IPS-18a (cell line): ENCODE data around the gene FAM151B.
"Not testable (repeated sequence)": the region's sequence is repeated elsewhere in the genome, so short reads cannot be mapped to it uniquely, and the experiment has no call there.

ENCODE experiments used
- H3K27ac ChIP-seq: one replicate; pipeline ENCODE4 v1.5.1; 2013; ENCODE audit warnings: low read length
- H3K27me3 ChIP-seq: one replicate; pipeline ENCODE4 v1.6.1; 2013; ENCODE audit warnings: mild to moderate bottlenecking, low read length; ENCODE audit not compliant: control insufficient read depth, insufficient read depth
- H3K36me3 ChIP-seq: one replicate; pipeline ENCODE4 v1.6.1; 2013; ENCODE audit warnings: low read depth, low read length; ENCODE audit not compliant: control insufficient read depth
- H3K4me1 ChIP-seq: one replicate; pipeline ENCODE4 v1.6.1; 2013; ENCODE audit warnings: low read depth, low read length; ENCODE audit not compliant: control insufficient read depth
- H3K4me3 ChIP-seq: one replicate; pipeline ENCODE4 v1.5.1; 2013; ENCODE audit warnings: low read length
- H3K9ac ChIP-seq: one replicate; pipeline ENCODE4 v1.6.1; 2013; ENCODE audit warnings: mild to moderate bottlenecking, low read length, moderate library complexity
- H3K9me3 ChIP-seq: one replicate; pipeline ENCODE4 v1.6.1; 2013; ENCODE audit warnings: low read depth, low read length; ENCODE audit not compliant: control insufficient read depth

The FAM151B gene, protein sequence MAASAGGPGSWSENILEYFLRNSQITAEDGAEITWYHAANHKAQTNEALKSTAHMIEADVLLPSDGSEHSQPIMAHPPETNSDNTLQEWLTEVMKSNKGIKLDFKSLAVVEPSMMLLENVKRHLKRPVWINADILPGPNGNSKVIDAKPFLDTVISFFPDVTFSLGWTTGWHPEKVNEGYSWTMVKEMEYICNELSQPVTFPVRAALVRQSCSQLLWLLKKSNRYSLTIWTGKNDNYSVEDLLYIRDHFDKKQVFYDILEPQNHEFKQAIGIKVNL

DNA sequence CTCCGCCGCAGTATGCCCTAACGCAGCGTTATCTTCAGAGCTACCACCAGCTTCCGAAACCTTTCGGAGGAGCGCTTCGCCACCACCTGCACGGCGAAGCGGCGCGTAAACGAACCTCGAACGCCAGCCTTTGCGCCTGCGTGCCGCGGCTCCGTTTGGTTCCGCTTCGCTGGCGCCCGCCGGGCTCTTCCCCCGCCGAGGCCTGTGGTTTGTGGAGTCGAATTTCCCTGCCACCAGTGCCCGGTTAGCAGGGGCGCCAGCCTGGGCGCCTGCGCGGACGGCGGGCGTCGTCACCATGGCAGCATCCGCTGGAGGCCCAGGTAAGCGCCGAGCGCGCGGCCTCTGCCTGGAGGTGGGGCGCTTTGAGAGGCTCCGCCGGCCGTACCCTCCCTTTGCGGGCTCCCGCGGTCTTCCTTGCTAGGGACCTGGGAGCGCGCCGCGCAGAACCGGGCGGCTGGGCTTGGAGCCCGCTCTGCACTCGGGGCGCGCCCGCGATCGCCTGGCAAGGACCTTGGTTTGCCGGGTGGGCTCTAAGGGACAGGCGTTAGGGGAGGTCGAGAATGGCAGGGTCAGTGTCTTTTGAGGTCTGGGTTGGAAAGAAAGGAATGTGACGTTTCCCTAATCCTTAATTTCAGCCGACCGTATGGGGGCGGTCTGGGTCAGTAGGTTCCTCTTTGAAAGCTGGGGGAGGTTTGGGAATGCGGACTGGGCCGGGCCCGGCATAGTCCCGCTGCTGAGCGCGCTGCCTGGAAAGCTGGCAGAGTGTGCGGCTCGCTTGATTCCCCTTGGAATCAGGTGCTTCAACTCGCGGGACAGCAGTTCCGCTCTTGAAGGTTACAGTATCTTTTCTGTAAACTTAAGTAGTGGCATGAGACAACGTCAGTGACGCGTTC lies at the start of gene FAM151B:
Gene FAM151B (plus strand): TSS at position 272 of the 893 bp plus-strand sequence. CDS start 24 bp downstream, at position 296.
- no peak within 1 kb of the TSS for H3K27ac ChIP-seq
- H3K9ac ChIP-seq = peak within 1 kb of the TSS; percentile 47
- H3K9me3 ChIP-seq = no peaks in the 10 kb centered on the region
- H3K27me3 ChIP-seq = peaks cover 6% of the 10 kb centered on the region
- peak within 1 kb of the TSS; percentile 74 for H3K4me3 ChIP-seq
- peaks cover 19% of the 10 kb centered on the region for H3K4me1 ChIP-seq
- no peaks in the 10 kb centered on the region for H3K36me3 ChIP-seq

DNA sequence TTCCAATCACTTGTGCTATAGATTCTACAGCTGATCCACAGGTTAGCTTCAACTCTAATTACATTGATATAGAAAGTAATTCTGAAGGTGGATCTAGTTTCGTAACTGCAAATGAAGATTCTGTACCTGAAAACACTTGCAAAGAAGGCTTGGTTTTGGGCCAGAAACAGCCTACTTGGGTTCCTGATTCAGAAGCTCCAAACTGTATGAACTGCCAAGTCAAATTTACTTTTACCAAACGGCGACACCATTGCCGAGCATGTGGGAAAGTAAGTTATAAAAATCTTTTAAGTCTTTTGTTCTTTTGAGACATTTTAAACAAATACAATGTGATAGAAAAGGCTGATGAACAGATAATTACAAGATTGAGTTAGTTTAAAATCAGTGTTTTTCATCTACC lies 49.2 kb upstream of the FAM151B start:
- Histone ChIP-seq H3K27me3 (no peaks in the 10 kb centered on the region), H3K27ac (no peak overlapping the region), H3K9ac (no peak overlapping the region), H3K9me3 (no peaks in the 10 kb centered on the region), H3K4me1 (no peaks in the 10 kb centered on the region), H3K36me3 (peaks cover 27% of the 10 kb centered on the region), H3K4me3 (no peak overlapping the region)

DNA sequence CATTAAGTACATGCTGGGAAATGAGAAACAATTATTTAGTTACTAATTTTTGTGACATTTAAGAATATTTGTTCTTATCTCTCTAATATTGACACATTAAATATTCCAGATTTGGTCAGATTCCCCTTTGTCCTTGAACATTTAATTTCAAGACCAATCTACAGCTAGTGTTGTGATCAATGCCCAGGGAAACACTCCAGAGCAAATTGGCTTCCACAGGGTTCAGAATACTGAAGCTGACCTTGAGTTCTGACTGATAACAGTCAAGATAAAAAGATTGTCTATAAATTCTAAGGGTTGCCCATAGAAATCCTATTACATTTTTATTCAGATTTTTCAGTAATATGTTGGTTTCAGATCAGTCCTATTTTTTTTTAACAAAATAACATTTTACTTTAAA lies 48.7 kb upstream of the FAM151B start:
- no peaks in the 10 kb centered on the region for H3K27me3 ChIP-seq
- H3K9ac ChIP-seq = no peak overlapping the region
- H3K9me3 ChIP-seq = no peaks in the 10 kb centered on the region
- H3K36me3 ChIP-seq = peaks cover 27% of the 10 kb centered on the region
- H3K4me1 ChIP-seq = no peaks in the 10 kb centered on the region
- no peak overlapping the region for H3K27ac ChIP-seq
- no peak overlapping the region for H3K4me3 ChIP-seq

DNA sequence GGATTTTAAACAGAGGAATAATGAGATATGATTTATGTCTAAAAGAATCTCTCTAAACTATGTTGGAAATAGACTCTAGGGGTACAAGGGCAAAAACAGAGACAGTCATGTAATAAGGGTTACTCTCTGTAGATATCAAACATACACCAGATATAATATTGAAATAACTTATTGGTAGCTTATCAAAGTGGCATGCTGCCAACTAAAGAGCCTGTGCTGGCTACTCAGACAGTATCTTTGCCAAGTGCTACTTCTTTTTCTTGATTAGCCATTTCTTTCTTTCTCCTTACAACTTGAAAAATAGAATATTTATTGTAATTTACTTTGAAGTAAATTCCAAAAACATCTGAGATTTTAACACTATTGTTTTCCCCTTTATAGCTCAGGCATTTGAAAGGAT lies 45.2 kb upstream of the FAM151B start:
- H3K4me3 ChIP-seq = no peak overlapping the region
- H3K36me3 ChIP-seq = peaks cover 25% of the 10 kb centered on the region
- H3K27ac ChIP-seq = no peak overlapping the region
- H3K9me3 ChIP-seq = no peaks in the 10 kb centered on the region
- H3K4me1 ChIP-seq = no peaks in the 10 kb centered on the region
- no peaks in the 10 kb centered on the region for H3K27me3 ChIP-seq
- no peak overlapping the region for H3K9ac ChIP-seq

DNA sequence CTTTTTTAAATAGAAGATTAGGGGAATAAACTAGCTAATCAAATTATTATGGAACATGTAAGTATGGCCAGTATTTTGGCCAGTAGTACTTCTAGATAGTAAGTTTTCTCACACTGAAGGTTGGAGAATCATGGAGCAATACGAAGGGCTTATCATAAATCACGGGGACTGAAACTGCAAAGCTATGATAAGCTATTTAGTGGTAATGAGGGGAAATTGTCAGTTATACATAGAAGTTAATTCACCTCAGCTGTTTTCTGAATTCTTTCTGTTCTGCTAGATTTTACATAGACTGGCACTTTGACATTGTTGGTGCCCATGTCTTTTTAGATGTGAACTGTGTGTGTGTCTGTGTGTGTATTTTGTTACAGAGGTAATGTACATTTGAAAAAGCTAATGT lies 34.5 kb upstream of the FAM151B start:
- Histone ChIP-seq H3K9me3 (no peaks in the 10 kb centered on the region), H3K27me3 (no peaks in the 10 kb centered on the region), H3K27ac (no peak overlapping the region), H3K4me3 (no peak overlapping the region), H3K4me1 (no peaks in the 10 kb centered on the region), H3K9ac (no peak overlapping the region), H3K36me3 (peaks cover 41% of the 10 kb centered on the region)

DNA sequence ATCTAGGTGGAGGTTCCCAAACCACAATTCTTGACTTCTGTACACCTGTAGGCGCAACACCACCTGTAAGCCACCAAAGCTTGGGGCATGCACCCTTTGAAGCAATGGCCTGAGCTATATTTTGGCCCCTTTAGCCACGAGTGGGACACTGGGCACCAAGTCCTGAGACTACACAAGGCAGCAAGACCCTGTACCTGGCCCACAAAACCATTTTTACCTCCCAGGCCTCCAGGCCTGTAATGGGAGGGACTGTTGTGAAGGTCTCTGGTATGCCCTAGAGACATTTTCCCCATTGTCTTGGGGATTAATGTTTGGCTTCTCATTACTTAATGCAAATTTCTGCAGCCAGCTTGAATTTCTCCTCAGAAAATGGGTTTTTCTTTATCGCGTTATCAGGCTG lies 24.6 kb upstream of the FAM151B start:
- Histone ChIP-seq H3K4me1 (no peaks in the 10 kb centered on the region), H3K9me3 (no peaks in the 10 kb centered on the region), H3K4me3 (no peak overlapping the region), H3K36me3 (peaks cover 19% of the 10 kb centered on the region), H3K27me3 (no peaks in the 10 kb centered on the region), H3K9ac (no peak overlapping the region), H3K27ac (no peak overlapping the region)

DNA sequence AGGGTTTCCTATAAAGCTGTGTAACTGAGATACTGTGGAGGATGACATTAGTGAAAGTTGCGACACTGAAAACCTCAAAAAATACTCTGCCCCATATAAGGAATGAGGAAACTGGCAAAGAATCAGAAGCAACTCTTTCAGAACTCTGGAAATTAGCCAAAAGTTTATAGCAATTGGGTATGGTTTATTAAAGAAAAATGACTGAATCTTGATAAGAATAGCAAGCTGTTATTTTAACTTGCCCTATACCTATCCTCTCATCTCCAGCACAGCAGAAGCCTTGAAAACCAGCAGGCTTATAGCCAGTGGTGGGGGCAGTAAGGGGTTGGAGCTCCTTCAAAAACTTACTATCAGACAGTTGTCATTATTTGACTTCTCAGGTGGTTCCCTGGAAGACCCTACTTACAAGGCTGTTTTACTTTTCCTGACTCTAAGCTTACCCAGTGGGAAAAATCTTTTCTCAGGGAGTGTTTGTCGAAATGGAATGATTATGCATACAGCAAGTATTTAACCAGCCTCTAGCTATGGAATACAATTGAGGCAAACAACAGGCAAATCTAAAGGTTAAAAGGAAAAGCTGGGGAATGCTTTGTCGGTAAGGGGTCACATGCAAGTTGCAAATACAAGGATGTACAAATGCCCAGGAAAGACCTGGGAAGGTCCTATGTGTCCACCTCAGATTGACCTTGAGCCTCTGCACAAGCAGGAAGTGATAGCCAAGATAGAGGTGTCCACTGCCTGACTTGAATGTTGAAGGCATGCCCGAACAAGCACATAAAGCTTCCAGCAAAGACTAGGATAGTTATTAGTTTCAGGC lies 21.0 kb upstream of the FAM151B start:
- peaks cover 11% of the 10 kb centered on the region for H3K36me3 ChIP-seq
- no peaks in the 10 kb centered on the region for H3K27me3 ChIP-seq
- H3K27ac ChIP-seq = peak overlapping the region; percentile 10
- no peaks in the 10 kb centered on the region for H3K9me3 ChIP-seq
- no peak overlapping the region for H3K4me3 ChIP-seq
- H3K4me1 ChIP-seq = no peaks in the 10 kb centered on the region
- no peak overlapping the region for H3K9ac ChIP-seq

DNA sequence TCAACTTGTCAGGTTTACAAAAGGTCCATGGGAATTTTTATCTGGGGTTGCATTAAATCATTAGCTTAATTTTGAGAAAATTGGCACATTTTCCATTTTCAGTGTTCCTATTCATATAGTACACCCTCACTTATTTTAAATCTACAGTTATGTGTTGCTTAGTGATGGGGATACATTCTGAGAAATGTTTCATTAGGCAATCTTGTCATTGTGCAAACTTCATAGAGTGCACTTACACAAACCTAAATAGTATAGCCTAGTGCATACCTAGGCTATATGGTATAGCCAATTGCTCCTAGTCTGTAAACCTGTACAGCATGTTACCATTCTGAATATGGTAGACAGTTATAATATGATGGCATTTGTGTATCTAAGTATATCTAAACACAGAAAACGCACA lies 19.8 kb upstream of the FAM151B start:
- H3K9me3 ChIP-seq = no peaks in the 10 kb centered on the region
- H3K9ac ChIP-seq = no peak overlapping the region
- H3K4me1 ChIP-seq = no peaks in the 10 kb centered on the region
- H3K27ac ChIP-seq = no peak overlapping the region
- no peak overlapping the region for H3K4me3 ChIP-seq
- no peaks in the 10 kb centered on the region for H3K27me3 ChIP-seq
- peaks cover 7% of the 10 kb centered on the region for H3K36me3 ChIP-seq

DNA sequence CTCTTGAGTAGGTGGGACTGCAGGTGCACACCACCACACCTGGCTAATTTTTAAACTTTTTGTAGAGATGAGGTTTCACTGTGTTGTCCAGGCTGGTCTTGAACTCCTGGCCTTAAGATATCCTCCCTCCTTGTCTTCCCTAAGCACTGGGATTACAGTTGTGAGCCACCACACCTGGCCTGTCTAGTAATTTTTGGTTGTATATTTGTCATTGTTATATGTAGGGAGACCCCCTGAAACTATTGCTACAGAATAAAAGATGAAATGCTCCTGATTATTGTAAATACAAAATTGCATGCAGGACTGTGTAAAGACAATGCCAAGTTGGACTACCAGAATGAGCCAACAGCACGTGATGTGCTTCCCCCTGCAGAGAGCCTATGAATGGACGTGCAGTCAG lies 17.3 kb upstream of the FAM151B start:
- not testable (repeated sequence) for H3K27ac ChIP-seq, H3K4me3 ChIP-seq, H3K4me1 ChIP-seq, H3K27me3 ChIP-seq, H3K9me3 ChIP-seq, H3K9ac ChIP-seq
- peaks cover 23% of the 10 kb centered on the region for H3K36me3 ChIP-seq

DNA sequence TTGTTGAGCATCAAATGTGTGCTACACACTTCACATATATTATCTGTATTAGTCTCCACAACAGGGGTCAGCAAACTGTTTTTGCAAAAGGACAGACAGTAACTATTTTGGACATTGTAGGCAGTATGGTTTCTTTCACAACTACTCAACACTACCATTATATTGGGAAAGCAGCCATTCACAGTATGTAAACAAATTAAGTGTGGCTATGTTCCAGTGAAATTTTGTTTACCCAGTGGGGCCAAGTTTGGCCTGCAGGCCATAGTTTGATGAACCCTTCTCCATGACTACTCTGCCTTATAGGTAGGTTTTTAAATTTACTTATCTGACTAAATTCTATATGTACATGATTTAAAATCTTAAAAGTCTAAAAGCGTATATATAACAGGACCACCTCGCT lies 13.0 kb upstream of the FAM151B start:
- H3K36me3 ChIP-seq = peaks cover 16% of the 10 kb centered on the region
- H3K27ac ChIP-seq = no peak overlapping the region
- no peaks in the 10 kb centered on the region for H3K9me3 ChIP-seq
- H3K4me1 ChIP-seq = peaks cover 4% of the 10 kb centered on the region
- H3K4me3 ChIP-seq = no peak overlapping the region
- H3K9ac ChIP-seq = no peak overlapping the region
- H3K27me3 ChIP-seq = no peaks in the 10 kb centered on the region

DNA sequence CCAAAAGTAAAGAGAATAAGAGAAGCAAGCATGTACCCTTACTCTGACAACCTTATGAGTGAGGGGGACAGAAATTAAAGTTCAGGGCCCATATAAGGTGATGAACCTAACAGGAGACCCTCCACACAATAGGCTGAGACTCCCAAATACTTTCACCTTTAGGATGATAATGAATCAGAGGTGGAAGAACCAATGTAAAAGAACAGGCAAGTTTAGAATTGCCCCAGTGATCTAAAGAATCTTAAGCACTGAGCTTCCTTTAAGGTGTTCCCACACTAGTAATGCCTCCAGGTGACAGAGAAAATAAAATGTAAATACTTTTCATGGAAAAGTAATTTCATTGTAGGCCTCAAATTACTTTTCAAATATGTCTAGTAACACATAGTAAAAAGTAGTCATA lies 8.2 kb upstream of the FAM151B start:
- Histone ChIP-seq H3K27me3 (no peaks in the 10 kb centered on the region), H3K36me3 (peaks cover 6% of the 10 kb centered on the region), H3K27ac (no peak overlapping the region)

More for the DNA sequence above, 8.2 kb upstream of the FAM151B start:
- H3K9me3 ChIP-seq = peaks cover 2% of the 10 kb centered on the region
- peaks cover 5% of the 10 kb centered on the region for H3K4me1 ChIP-seq
- no peak overlapping the region for H3K9ac ChIP-seq
- no peak overlapping the region for H3K4me3 ChIP-seq
